ENCODE measurements around the gene EIF4G3.
"Not testable (repeated sequence)": the region's sequence is repeated elsewhere in the genome, so short reads cannot be mapped to it uniquely, and the experiment has no call there.

EIF4G3 gene

GRCh38 chr1:21105807-21106206, 70.9 kb downstream of the EIF4G3 start:
- DNase-seq (ENCODE audit: low read depth in 2 of 2), result no peak

- DNase-seq (ENCODE audit: low read depth in 2 of 2), result no peak
These were observed 72.0 kb downstream of the EIF4G3 start for GRCh38 chr1:21104683-21105082.

- DNase-seq (ENCODE audit: low read depth in 2 of 2), result no peak
These were observed 76.2 kb downstream of the EIF4G3 start for GRCh38 chr1:21100481-21100921.

- DNase-seq (ENCODE audit: low read depth in 2 of 2), result no peak
These were observed 76.9 kb downstream of the EIF4G3 start for GRCh38 chr1:21099869-21100131.

GRCh38 chr1:21099034-21099868, 77.4 kb downstream of the EIF4G3 start:
- DNase-seq (ENCODE audit: low read depth in 2 of 2), result no peak

GRCh38 chr1:21098186-21098915, 78.3 kb downstream of the EIF4G3 start:
- DNase-seq (ENCODE audit: low read depth in 2 of 2), result no peak

GRCh38 chr1:21097729-21098128, 79.0 kb downstream of the EIF4G3 start:
- no peak for DNase-seq (ENCODE audit: low read depth in 2 of 2)

GRCh38 chr1:21095976-21096375, 80.7 kb downstream of the EIF4G3 start:
- DNase-seq (ENCODE audit: low read depth in 2 of 2), result no peak

GRCh38 chr1:21094282-21094681, 82.4 kb downstream of the EIF4G3 start:
- DNase-seq (ENCODE audit: low read depth in 2 of 2), result not testable (repeated sequence)

- not testable (repeated sequence) for DNase-seq (ENCODE audit: low read depth in 2 of 2)
These were observed 83.3 kb downstream of the EIF4G3 start for GRCh38 chr1:21093271-21093958.

GRCh38 chr1:21092545-21092944, 84.2 kb downstream of the EIF4G3 start:
- not testable (repeated sequence) for DNase-seq (ENCODE audit: low read depth in 2 of 2)

- DNase-seq (ENCODE audit: low read depth in 2 of 2), result not testable (repeated sequence)
These were observed 85.5 kb downstream of the EIF4G3 start for GRCh38 chr1:21091053-21091690.

GRCh38 chr1:21090463-21090862, 86.2 kb downstream of the EIF4G3 start:
- DNase-seq (ENCODE audit: low read depth in 2 of 2), result no peak

GRCh38 chr1:21089731-21090130, 87.0 kb downstream of the EIF4G3 start:
- no peak for DNase-seq (ENCODE audit: low read depth in 2 of 2)

- DNase-seq (ENCODE audit: low read depth in 2 of 2), result no peak
These were observed 87.4 kb downstream of the EIF4G3 start for GRCh38 chr1:21089299-21089698.

- no peak for DNase-seq (ENCODE audit: low read depth in 2 of 2)
These were observed 92.4 kb downstream of the EIF4G3 start for GRCh38 chr1:21084111-21084810.

GRCh38 chr1:21082073-21082472, 94.6 kb downstream of the EIF4G3 start:
- no peak for DNase-seq (ENCODE audit: low read depth in 2 of 2)

GRCh38 chr1:21077085-21077484, 99.6 kb downstream of the EIF4G3 start:
- DNase-seq (ENCODE audit: low read depth in 2 of 2), result no peak

- DNase-seq (ENCODE audit: low read depth in 2 of 2), result no peak
These were observed 104.0 kb downstream of the EIF4G3 start for GRCh38 chr1:21072721-21073120.

GRCh38 chr1:21069549-21069948, 107.1 kb downstream of the EIF4G3 start:
- DNase-seq (ENCODE audit: low read depth in 2 of 2), result no peak

GRCh38 chr1:21068937-21069336, 107.8 kb downstream of the EIF4G3 start:
- no peak for DNase-seq (ENCODE audit: low read depth in 2 of 2)
